Measurements from ENCODE around the gene RBFOX2.

DNA sequence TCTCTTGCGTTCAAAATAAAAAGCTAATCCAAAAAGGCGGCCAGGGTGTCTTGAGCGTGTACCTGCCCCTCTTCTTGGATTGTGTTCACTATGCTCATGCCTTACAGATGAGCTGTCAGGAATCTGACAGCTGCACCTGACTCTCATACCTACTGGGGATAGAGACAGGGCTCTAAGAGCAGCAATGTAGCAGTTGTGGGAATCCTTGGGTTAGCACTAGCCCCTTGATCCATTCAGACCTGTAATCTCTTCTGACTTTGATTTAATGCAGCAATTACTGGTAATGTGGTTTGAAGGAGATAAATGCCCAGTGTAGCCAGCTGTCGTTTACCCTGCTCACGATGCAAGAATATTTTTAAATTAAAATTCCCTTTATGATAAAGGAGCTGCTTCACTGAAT is 165.2 kb downstream of the RBFOX2 start:
- TF ChIP-seq, protein P1, sequence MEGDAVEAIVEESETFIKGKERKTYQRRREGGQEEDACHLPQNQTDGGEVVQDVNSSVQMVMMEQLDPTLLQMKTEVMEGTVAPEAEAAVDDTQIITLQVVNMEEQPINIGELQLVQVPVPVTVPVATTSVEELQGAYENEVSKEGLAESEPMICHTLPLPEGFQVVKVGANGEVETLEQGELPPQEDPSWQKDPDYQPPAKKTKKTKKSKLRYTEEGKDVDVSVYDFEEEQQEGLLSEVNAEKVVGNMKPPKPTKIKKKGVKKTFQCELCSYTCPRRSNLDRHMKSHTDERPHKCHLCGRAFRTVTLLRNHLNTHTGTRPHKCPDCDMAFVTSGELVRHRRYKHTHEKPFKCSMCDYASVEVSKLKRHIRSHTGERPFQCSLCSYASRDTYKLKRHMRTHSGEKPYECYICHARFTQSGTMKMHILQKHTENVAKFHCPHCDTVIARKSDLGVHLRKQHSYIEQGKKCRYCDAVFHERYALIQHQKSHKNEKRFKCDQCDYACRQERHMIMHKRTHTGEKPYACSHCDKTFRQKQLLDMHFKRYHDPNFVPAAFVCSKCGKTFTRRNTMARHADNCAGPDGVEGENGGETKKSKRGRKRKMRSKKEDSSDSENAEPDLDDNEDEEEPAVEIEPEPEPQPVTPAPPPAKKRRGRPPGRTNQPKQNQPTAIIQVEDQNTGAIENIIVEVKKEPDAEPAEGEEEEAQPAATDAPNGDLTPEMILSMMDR (IDR thresholded peaks at IDR 0.05; ENCODE audit: low read depth, low read length, missing input control) = no peak
- TF ChIP-seq, protein P2, sequence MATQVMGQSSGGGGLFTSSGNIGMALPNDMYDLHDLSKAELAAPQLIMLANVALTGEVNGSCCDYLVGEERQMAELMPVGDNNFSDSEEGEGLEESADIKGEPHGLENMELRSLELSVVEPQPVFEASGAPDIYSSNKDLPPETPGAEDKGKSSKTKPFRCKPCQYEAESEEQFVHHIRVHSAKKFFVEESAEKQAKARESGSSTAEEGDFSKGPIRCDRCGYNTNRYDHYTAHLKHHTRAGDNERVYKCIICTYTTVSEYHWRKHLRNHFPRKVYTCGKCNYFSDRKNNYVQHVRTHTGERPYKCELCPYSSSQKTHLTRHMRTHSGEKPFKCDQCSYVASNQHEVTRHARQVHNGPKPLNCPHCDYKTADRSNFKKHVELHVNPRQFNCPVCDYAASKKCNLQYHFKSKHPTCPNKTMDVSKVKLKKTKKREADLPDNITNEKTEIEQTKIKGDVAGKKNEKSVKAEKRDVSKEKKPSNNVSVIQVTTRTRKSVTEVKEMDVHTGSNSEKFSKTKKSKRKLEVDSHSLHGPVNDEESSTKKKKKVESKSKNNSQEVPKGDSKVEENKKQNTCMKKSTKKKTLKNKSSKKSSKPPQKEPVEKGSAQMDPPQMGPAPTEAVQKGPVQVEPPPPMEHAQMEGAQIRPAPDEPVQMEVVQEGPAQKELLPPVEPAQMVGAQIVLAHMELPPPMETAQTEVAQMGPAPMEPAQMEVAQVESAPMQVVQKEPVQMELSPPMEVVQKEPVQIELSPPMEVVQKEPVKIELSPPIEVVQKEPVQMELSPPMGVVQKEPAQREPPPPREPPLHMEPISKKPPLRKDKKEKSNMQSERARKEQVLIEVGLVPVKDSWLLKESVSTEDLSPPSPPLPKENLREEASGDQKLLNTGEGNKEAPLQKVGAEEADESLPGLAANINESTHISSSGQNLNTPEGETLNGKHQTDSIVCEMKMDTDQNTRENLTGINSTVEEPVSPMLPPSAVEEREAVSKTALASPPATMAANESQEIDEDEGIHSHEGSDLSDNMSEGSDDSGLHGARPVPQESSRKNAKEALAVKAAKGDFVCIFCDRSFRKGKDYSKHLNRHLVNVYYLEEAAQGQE (IDR thresholded peaks at IDR 0.05) = no peak
- no peak for TF ChIP-seq JUND (IDR thresholded peaks at IDR 0.05)
- no peak for TF ChIP-seq EGR1 (IDR thresholded peaks at IDR 0.05; ENCODE audit: low read depth in 2 of 2)
- TF ChIP-seq, protein P3, sequence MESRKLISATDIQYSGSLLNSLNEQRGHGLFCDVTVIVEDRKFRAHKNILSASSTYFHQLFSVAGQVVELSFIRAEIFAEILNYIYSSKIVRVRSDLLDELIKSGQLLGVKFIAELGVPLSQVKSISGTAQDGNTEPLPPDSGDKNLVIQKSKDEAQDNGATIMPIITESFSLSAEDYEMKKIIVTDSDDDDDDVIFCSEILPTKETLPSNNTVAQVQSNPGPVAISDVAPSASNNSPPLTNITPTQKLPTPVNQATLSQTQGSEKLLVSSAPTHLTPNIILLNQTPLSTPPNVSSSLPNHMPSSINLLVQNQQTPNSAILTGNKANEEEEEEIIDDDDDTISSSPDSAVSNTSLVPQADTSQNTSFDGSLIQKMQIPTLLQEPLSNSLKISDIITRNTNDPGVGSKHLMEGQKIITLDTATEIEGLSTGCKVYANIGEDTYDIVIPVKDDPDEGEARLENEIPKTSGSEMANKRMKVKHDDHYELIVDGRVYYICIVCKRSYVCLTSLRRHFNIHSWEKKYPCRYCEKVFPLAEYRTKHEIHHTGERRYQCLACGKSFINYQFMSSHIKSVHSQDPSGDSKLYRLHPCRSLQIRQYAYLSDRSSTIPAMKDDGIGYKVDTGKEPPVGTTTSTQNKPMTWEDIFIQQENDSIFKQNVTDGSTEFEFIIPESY (IDR thresholded peaks at IDR 0.05) = no peak
